Stimulated activated naive B cell treated with anti-CD40 and anti-IgM and Interleukin-4, amounts not matched to agents 10 μg/mL and 1 μg/mL and 100 μg/mL, for 72 hours (primary cell): Measurements from ENCODE around the gene NPB.
"Not testable (repeated sequence)": the region's sequence is repeated elsewhere in the genome, so short reads cannot be mapped to it uniquely, and the experiment has no call there.

ENCODE experiments used
- ATAC-seq, 2 donors: fragments of 150-1000 bp; cut with Tn5 transposase; replicated peaks; 2 replicates each; pipeline ENCODE4 v1.10.0; 2021; ENCODE audit warnings: moderate library complexity in 1 of 2
- DNase-seq: peaks from one replicate; pipeline ENCODE4 v3.0.0; 2021
- H3K27ac Mint-ChIP-seq: one replicate; pipeline ENCODE4 v1.8.0; 2022; ENCODE audit warnings: mild to moderate bottlenecking, mixed read lengths
- H3K27me3 Mint-ChIP-seq, 2 donors: one replicate each; pipeline ENCODE4 v1.8.0; 2022; ENCODE audit warnings: mixed read lengths in 2 of 2
- H3K36me3 Mint-ChIP-seq, 2 donors: one replicate each; pipeline ENCODE4 v1.8.0; 2022; ENCODE audit warnings: mixed read lengths in 2 of 2, mild to moderate bottlenecking in 1 of 2
- H3K4me1 Mint-ChIP-seq, 2 donors: one replicate each; pipeline ENCODE4 v1.8.0; 2022; ENCODE audit warnings: mixed read lengths in 2 of 2, mild to moderate bottlenecking in 1 of 2
- H3K4me3 Mint-ChIP-seq, 2 donors: one replicate each; pipeline ENCODE4 v1.8.0; 2022; ENCODE audit warnings: mild to moderate bottlenecking in 2 of 2, mixed read lengths in 2 of 2, moderate library complexity in 1 of 2
- H3K9me3 Mint-ChIP-seq, 2 donors: one replicate each; pipeline ENCODE4 v1.8.0; 2022; ENCODE audit warnings: mixed read lengths in 2 of 2, mild to moderate bottlenecking in 1 of 2

NPB gene

DNA sequence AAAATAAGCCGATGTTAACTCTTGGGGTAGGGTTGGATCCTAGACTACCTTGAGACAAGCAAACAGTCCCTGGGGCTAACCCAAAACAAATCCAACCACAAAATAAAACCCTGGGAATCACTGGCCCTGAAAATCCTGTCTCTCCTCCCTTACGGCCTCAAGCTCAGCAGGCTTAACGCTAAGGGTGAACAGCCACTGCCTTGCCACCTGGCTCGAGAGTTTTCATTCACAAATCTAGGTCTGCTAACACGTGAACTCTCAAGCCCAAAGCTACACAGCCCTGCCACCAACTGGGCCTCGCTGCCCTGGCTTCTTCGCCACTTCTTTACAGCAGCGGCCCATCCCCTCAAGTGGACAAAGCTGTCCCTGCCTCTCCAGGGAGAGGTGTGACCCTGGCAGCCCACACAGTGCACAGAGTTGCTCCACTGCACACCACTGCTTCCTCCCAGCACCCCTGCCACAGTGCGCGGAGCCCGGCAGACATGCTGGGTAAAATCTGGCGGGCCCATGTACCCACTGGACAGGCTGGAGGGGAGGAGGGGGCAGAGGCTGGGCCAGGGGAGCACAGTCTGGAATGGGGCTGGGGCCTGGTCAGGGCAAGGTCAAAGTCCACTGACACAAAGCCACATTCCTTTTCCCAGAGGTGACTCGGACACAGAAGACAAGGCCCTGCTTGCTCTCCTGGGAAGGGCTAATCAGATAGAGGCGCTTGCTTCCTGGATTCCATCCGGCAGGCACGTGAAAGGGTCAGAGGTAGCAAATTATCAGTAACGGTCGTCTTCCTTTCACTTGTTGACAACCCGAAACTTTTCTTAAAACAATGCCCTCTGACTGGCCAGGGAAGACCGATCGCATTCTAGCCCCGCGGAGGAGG, 8.2 kb downstream of the NPB start:
- ATAC-seq: no peak

GRCh38 chr17:81910840-81911276, 8.8 kb downstream of the NPB start:
- peaks cover 43 to 45% of the 10 kb centered on the region in 2 donors for H3K36me3 Mint-ChIP-seq
- ATAC-seq (peak; percentile 48 to 56), DNase-seq (no peak)
- H3K27ac Mint-ChIP-seq: no peak overlapping the region
- no peaks in the 10 kb centered on the region for H3K27me3 Mint-ChIP-seq
- no peaks in the 10 kb centered on the region for H3K9me3 Mint-ChIP-seq
- H3K4me1 Mint-ChIP-seq: peaks cover 20 to 31% of the 10 kb centered on the region in 2 donors
- H3K4me3 Mint-ChIP-seq: peak overlapping the region; percentile 81 to 86

More for the DNA sequence above, 8.2 kb downstream of the NPB start:
- Mint-ChIP-seq H3K27me3 (no peaks in the 10 kb centered on the region), H3K4me1 (peaks cover 17 to 31% of the 10 kb centered on the region in 2 donors), H3K9me3 (no peaks in the 10 kb centered on the region), H3K36me3 (peaks cover 39 to 41% of the 10 kb centered on the region in 2 donors), H3K27ac (peak overlapping the region; percentile 59), H3K4me3 (peak overlapping the region; percentile 81 to 86)
- no peak for DNase-seq

DNA sequence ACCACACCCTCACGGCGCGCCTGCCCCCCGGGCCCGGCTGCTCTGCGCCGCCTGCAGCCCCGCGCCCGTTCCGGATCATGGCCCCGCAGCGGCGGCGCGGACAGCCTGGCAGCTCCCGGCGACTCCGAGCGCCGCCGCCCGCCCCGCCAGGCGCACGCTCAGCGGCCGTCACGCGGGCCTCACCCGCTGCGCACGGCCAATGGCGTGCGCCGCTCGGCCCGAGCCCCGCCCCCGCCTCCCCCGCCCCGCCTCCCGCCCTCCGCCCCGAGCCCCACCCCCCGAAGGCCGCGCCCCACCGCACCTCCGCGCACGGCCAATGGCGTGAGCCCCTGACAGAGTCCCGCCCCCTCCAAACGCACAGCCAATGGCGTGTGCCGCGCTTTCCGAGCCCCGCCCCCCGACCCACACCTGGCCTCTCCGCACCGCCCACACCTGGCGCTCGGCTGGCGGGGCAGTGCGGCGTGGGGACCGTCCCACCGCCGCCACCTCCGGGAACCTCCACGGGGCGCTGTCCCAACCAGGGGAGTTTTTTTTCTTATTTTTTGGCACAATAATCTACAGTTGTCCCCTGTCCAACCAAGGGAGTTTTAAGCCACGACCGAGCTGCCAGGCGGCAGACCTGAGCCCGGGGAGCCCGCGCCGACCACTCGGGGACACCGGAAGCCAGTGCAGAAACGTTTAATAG, 9.4 kb downstream of the NPB start, which contains the start of gene PCYT2:
Gene PCYT2, minus strand, starts transcription at position 123 of the 685 bp plus-strand sequence. Its CDS starts 44 bp downstream, at position 79.
- peak; percentile 85 for DNase-seq
- peak within 1 kb of the TSS; percentile 69 for H3K27ac Mint-ChIP-seq
- H3K9me3 Mint-ChIP-seq: no peaks in the 10 kb centered on the region
- H3K4me1 Mint-ChIP-seq: peaks cover 21 to 31% of the 10 kb centered on the region in 2 donors
- ATAC-seq: peak; percentile 92 to 94
- H3K4me3 Mint-ChIP-seq: peak within 1 kb of the TSS; percentile 81 to 86
- peaks cover 46% of the 10 kb centered on the region in 2 donors for H3K36me3 Mint-ChIP-seq
- H3K27me3 Mint-ChIP-seq: no peaks in the 10 kb centered on the region

- DNase-seq (no peak), ATAC-seq (no peak)
- Mint-ChIP-seq H3K9me3 (no peaks in the 10 kb centered on the region), H3K36me3 (peaks cover 44 to 46% of the 10 kb centered on the region in 2 donors), H3K27me3 (no peaks in the 10 kb centered on the region), H3K4me3 (peak overlapping the region; percentile 11 to 13), H3K27ac (peak overlapping the region; percentile 69), H3K4me1 (peaks cover 24 to 36% of the 10 kb centered on the region in 2 donors)
These were observed 9.9 kb downstream of the NPB start for GRCh38 chr17:81911969-81912368.

GRCh38 chr17:81912441-81913309, 10.6 kb downstream of the NPB start:
- H3K27ac Mint-ChIP-seq: no peak overlapping the region
- ATAC-seq (no peak), DNase-seq (no peak)
- H3K9me3 Mint-ChIP-seq: no peaks in the 10 kb centered on the region
- H3K4me3 Mint-ChIP-seq: peak overlapping the region; percentile 13 to 16
- H3K4me1 Mint-ChIP-seq: peaks cover 28 to 41% of the 10 kb centered on the region in 2 donors
- H3K36me3 Mint-ChIP-seq: peaks cover 39 to 50% of the 10 kb centered on the region in 2 donors
- no peaks in the 10 kb centered on the region for H3K27me3 Mint-ChIP-seq

DNA sequence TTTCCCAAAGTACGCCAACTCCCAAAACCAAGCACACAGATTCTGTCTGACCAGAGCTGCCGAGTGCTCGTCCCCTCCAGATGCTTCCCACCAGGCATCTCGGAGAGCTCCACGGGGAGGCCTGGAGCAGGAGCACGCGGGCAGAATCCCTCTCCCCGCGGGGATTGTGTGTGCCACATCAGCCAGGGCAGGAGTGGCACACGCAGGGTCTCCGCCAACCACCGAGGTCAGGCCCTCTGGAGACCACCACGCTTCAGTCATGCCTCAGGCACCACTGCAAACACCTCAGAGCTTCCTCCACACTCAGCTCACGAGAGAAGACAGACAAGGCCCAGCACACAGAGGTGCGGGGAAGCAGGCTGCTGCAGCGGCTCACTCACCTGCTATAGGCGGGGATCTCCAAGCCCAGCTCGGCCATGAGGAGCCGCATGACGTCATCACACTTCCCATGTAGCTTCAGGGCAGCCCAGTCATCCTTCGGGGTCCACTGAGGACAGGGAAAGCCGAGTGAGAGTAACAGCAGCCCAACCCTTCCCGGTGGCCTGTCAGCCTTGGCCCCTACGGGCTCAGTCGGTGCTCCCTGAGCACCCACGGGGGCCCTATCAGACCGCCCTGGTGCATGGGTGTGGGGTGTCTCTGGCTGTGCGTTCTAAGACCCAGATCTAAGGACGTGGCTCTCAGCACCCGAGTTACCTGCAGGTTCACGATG, 11.5 kb downstream of the NPB start:
- no peaks in the 10 kb centered on the region for H3K27me3 Mint-ChIP-seq
- H3K27ac Mint-ChIP-seq: no peak overlapping the region
- ATAC-seq (no peak), DNase-seq (no peak)
- H3K4me1 Mint-ChIP-seq: peaks cover 33 to 48% of the 10 kb centered on the region in 2 donors
- no peaks in the 10 kb centered on the region for H3K9me3 Mint-ChIP-seq
- peaks cover 35 to 48% of the 10 kb centered on the region in 2 donors for H3K36me3 Mint-ChIP-seq
- H3K4me3 Mint-ChIP-seq: peak overlapping the region in 1 of 2 donors; percentile 16

DNA sequence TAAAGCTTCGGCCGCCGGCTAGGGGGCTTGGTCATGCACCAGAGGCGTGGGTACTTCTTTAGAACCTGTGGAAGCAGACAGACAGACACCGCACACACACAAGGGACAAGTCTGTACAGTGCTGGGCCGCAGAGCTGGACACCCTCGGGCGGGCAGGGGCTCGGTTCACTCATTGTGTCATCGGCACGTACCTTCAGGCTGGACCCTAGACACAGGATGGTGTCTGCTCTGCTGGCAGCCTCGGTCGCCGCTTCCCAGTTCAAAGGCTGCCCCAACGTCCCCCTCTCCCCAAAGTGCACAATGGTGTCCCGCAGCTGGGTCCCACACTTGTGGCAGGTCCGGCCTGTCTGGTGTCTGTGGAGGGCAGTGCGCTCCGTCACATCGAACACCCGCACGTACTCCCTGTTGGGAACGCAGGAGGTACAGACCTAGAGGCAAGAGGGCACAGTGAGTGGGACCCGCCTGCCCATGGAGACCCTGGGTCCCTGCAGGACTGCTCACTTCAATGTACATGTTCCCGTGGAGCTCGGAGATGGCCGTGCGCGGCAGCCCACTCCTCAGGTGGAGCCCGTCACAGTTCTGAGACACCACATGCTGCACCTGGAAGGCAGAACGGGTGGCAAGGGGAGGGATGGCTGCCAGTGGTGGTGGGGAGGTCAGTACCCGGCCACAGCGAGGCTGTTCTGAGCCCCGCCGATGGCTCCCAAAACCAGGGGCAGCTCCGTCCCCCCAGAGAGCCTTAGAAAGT, 12.2 kb downstream of the NPB start:
- peaks cover 38 to 53% of the 10 kb centered on the region in 2 donors for H3K4me1 Mint-ChIP-seq
- H3K27ac Mint-ChIP-seq: no peak overlapping the region
- no peaks in the 10 kb centered on the region for H3K27me3 Mint-ChIP-seq
- H3K36me3 Mint-ChIP-seq: peaks cover 39 to 54% of the 10 kb centered on the region in 2 donors
- H3K9me3 Mint-ChIP-seq: no peaks in the 10 kb centered on the region
- no peak for DNase-seq
- ATAC-seq: no peak
- H3K4me3 Mint-ChIP-seq: no peak overlapping the region

GRCh38 chr17:81915331-81915730, 13.3 kb downstream of the NPB start:
- Mint-ChIP-seq H3K4me1 (peaks cover 36 to 52% of the 10 kb centered on the region in 2 donors), H3K9me3 (no peaks in the 10 kb centered on the region), H3K27me3 (no peaks in the 10 kb centered on the region), H3K36me3 (peaks cover 42 to 61% of the 10 kb centered on the region in 2 donors), H3K4me3 (no peak overlapping the region), H3K27ac (no peak overlapping the region)
- no peak for DNase-seq
- ATAC-seq: no peak

DNA sequence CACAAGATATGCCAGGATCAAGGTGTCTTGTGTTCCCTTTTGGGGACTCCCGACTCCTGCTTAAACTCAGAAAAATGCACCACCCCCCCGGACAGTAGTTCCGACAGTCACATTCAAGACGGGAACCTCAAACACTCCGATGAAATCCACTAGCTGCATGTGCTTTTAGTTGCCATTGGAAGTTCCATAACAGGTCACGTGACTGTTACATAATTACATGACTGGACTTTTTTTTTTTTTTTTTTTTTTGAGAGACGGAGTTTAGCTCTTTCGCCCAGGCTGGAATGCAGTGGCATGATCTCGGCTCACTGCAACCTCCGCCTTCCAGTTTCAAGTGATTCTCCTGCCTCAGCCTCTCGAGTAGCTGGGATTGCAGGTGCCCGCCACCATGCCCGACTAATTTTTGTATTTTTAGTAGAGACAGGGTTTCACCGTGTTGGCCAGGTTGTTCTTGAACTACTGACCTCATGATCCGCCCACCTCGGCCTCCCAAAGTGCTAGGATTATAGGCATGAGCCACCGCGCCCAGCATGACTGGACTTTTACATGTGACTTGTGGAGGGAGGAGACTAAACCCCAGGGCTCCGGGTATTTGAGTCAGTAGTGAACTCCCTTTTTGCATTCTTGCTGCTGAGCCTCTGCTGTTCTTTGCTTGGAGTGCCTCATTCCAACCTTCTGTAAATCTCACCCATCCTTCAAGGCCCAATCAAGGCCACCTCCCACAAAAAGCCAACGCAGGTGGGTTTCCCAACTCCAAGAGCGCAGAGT, 14.4 kb downstream of the NPB start:
- peak overlapping the region; percentile 88 to 96 for H3K4me3 Mint-ChIP-seq
- no peaks in the 10 kb centered on the region for H3K27me3 Mint-ChIP-seq
- peaks cover 38 to 58% of the 10 kb centered on the region in 2 donors for H3K4me1 Mint-ChIP-seq
- H3K27ac Mint-ChIP-seq: no peak overlapping the region
- no peaks in the 10 kb centered on the region for H3K9me3 Mint-ChIP-seq
- no peak for ATAC-seq
- no peak for DNase-seq
- peaks cover 46 to 67% of the 10 kb centered on the region in 2 donors for H3K36me3 Mint-ChIP-seq

DNA sequence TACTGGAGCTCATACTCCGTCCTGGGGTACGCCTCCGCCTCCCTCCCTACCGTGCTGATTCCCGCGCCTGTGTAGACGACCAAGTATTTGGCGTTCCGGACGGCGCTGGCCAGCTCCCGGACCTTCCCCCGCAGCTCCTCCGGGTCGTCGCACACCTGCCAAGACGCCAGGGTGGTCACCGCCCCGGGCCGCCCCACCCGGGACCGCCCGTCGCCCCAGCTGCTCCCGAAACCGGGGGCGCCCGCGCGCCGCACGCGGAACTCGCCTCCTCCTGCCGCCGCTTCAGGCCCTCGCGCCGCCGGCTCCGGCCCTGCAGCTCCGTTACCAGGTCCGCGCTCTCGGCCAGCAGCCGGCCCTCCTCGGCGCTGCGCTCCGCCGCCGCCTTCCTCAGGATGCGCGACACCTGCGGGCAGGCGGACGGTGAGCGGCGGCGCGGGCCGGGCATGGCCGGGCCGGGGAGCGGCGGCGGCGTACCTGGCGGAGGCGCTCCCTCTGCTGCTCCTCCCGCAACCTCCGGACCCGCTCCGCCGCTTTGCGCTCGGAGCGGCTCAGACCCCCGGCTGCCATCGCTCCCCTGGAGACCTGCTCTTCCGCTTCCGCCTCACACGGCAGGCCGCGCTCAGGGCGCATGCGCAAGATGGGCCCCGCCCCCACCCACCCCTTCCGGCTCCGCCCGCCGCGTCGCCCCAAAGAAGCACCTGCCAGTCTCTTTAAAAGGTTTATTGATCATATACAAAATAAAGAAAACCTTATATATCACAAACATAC, 15.7 kb downstream of the NPB start, which contains the start of gene SIRT7:
Gene SIRT7, minus strand, starts transcription at position 612 of the 768 bp plus-strand sequence. Its CDS starts 45 bp downstream, at position 567.
- Mint-ChIP-seq H3K4me3 (peak within 1 kb of the TSS; percentile 88 to 96), H3K27me3 (no peaks in the 10 kb centered on the region), H3K36me3 (peaks cover 44 to 65% of the 10 kb centered on the region in 2 donors), H3K9me3 (no peaks in the 10 kb centered on the region), H3K27ac (peak within 1 kb of the TSS; percentile 96), H3K4me1 (peaks cover 39 to 61% of the 10 kb centered on the region in 2 donors)
- peak; percentile 56 for DNase-seq
- peak; percentile 88 to 92 for ATAC-seq

DNA sequence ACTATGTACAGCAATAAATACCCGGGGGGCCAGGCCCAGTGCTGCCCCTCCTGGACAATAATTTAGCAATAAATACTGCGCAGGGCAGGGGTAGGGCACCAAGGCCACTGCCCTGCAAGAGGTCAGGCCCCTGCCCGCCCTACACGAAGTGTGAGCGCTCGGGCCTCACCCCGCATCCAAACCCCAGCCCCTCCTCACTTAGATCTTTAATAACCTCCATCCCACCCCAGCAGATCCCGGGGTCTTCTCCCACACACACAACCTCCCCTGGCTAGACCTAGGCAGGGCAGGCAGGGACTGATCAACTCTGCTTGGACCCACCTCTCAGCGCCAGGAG, 16.3 kb downstream of the NPB start:
- peak overlapping the region; percentile 88 to 96 for H3K4me3 Mint-ChIP-seq
- DNase-seq, H3K27me3 Mint-ChIP-seq, H3K9me3 Mint-ChIP-seq: not testable (repeated sequence)
- peaks cover 43 to 61% of the 10 kb centered on the region in 2 donors for H3K4me1 Mint-ChIP-seq
- peak overlapping the region; percentile 96 for H3K27ac Mint-ChIP-seq
- peak; percentile 29 to 38 for ATAC-seq
- H3K36me3 Mint-ChIP-seq: peaks cover 41 to 62% of the 10 kb centered on the region in 2 donors
